ENCODE data around the gene HOXA11. TPM values are rescaled to one million over a fixed set of nuclear protein-coding genes. Genes with fewer than 3 reads are reported as not detected.

The HOXA11 gene
- polyA plus RNA-seq, 1 donor from 2014 or later = not detected

DNA sequence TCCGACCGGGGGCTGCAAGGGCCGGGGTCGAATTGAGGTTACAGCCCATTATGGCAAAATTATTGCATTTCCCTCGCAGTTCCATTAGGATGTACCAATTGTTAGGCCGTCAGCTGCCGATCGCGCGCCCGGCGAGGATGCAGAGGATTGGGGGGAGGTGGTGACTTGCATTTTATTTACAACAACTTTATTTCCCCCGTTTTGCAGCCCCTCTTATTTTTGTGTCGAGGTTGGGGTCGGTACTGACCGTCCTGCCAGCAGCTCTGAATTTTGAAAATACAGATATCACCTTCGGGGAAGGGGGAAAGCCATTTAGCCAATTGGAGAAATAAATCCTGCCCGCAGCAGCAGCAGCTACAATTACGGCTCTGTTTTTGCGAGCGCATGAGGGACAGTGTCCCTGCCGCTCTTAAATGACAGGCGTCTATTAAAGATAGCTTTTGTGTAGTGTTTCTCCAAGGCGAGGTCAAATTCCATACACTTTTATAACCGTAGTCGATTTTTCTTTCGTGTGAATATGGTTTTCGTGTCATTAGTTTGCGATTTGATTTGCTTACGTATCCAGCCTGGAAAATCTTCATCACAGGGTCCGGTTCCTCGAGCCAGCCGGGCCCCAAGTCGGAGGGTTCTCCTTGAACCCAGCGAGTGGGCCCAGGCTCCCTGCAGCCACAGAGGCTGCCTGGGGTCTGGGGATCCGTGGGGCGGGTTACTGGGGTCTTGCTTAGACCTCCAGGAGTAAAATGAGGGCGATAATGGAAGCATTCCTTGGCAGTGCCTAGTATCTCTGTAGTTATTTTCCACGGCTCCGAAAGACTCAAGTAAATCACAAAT lies 40.9 kb downstream of the HOXA11 start:
- TF ChIP-seq, protein P1, sequence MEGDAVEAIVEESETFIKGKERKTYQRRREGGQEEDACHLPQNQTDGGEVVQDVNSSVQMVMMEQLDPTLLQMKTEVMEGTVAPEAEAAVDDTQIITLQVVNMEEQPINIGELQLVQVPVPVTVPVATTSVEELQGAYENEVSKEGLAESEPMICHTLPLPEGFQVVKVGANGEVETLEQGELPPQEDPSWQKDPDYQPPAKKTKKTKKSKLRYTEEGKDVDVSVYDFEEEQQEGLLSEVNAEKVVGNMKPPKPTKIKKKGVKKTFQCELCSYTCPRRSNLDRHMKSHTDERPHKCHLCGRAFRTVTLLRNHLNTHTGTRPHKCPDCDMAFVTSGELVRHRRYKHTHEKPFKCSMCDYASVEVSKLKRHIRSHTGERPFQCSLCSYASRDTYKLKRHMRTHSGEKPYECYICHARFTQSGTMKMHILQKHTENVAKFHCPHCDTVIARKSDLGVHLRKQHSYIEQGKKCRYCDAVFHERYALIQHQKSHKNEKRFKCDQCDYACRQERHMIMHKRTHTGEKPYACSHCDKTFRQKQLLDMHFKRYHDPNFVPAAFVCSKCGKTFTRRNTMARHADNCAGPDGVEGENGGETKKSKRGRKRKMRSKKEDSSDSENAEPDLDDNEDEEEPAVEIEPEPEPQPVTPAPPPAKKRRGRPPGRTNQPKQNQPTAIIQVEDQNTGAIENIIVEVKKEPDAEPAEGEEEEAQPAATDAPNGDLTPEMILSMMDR (IDR thresholded peaks at IDR 0.05; ENCODE audit: poor library complexity, severe bottlenecking) = no peak
- TF ChIP-seq RAD21 (conservative IDR thresholded peaks at IDR 0.05) = no peak
- no peak for TF ChIP-seq SMC3 (conservative IDR thresholded peaks at IDR 0.05; ENCODE audit: poor library complexity)
- no peak for TF ChIP-seq EP300 (conservative IDR thresholded peaks at IDR 0.05; ENCODE audit: poor library complexity, severe bottlenecking)
- no peak for TF ChIP-seq TAF1 (IDR thresholded peaks at IDR 0.05; ENCODE audit: low read depth)
- TF ChIP-seq POLR2AphosphoS5 (IDR thresholded peaks at IDR 0.05) = no peak
- peak; percentile 38 for TF ChIP-seq EZH2 (IDR thresholded peaks at IDR 0.05; ENCODE audit: borderline replicate concordance, insufficient read depth, low read length, poor library complexity, severe bottlenecking)
- no peak overlapping the region for H3K27ac ChIP-seq (ENCODE audit: low read length)
- no peak overlapping the region for H3K4me2 ChIP-seq (ENCODE audit: low read length)
- peak overlapping the region; percentile 59 for H3K4me3 ChIP-seq (ENCODE audit: low read length)
- H3K9me3 ChIP-seq (ENCODE audit: low read length) = peaks cover 40% of the 10 kb centered on the region
- H2AFZ ChIP-seq (ENCODE audit: low read depth, low read length) = no peak overlapping the region
- no peaks in the 10 kb centered on the region for H3K9me2 ChIP-seq (ENCODE audit: insufficient read depth, low read length)
- H4K20me1 ChIP-seq (ENCODE audit: insufficient read depth) = no peaks in the 10 kb centered on the region
- H3F3A ChIP-seq (ENCODE audit: insufficient read depth, low read length, poor library complexity, severe bottlenecking) = no peaks in the 10 kb centered on the region
- no peak overlapping the region for H3K9ac ChIP-seq (ENCODE audit: low read length)
- no peaks in the 10 kb centered on the region for H3K79me2 ChIP-seq (replicated peaks; ENCODE audit: insufficient read depth, low read length)
- H3K27me3 ChIP-seq (ENCODE audit: insufficient read depth, low read depth, low read length) = peaks cover 100% of the 10 kb centered on the region
- no peaks in the 10 kb centered on the region for H3K36me3 ChIP-seq (ENCODE audit: insufficient read depth, low read length)

DNA sequence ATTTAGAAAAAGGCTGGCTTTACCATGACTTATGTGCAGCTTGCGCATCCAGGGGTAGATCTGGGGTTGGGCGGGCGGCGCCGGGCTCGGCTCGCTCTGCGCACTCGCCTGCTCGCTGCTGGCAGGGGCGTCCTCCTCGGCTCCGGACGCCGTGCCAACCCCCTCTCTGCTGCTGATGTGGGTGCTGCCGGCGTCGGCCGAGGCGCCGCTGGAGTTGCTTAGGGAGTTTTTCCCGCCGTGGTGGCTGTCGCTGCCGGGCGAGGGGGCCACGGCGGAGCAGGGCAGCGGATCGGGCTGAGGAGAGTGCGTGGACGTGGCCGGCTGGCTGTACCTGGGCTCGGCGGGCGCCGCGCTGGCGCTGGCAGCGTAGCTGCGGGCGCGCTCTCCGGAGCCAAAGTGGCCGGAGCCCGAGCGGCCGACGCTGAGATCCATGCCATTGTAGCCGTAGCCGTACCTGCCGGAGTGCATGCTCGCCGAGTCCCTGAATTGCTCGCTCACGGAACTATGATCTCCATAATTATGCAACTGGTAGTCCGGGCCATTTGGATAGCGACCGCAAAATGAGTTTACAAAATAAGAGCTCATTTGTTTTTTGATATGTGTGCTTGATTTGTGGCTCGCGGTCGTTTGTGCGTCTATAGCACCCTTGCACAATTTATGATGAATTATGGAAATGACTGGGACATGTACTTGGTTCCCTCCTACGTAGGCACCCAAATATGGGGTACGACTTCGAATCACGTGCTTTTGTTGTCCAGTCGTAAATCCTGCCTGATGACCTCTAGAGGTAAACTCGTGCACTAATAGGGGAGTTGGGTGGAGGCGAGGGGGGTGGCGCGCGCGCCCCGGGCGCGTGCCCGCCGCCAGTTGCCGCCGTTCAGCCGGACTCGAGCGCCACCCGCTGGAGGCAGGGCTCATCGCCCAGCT lies 41.7 kb downstream of the HOXA11 start, which contains the start of gene HOXA5:
Gene HOXA5, minus strand, starts transcription at position 659 of the 927 bp plus-strand sequence. Its CDS starts 74 bp downstream, at position 585.
- H3K79me2 ChIP-seq (replicated peaks; ENCODE audit: insufficient read depth, low read length) = no peaks in the 10 kb centered on the region
- no peak within 1 kb of the TSS for H2AFZ ChIP-seq (ENCODE audit: low read depth, low read length)
- no peak within 1 kb of the TSS for H3K27ac ChIP-seq (ENCODE audit: low read length)
- peaks cover 100% of the 10 kb centered on the region for H3K27me3 ChIP-seq (ENCODE audit: insufficient read depth, low read depth, low read length)
- TF ChIP-seq POLR2AphosphoS5 (IDR thresholded peaks at IDR 0.05) = no peak
- TF ChIP-seq, protein P1 (IDR thresholded peaks at IDR 0.05; ENCODE audit: poor library complexity, severe bottlenecking) = peak; percentile 48
- peak; percentile 20 for TF ChIP-seq RAD21 (conservative IDR thresholded peaks at IDR 0.05)
- TF ChIP-seq EP300 (conservative IDR thresholded peaks at IDR 0.05; ENCODE audit: poor library complexity, severe bottlenecking) = no peak
- peak; percentile 34 for TF ChIP-seq EZH2 (IDR thresholded peaks at IDR 0.05; ENCODE audit: borderline replicate concordance, insufficient read depth, low read length, poor library complexity, severe bottlenecking)
- TF ChIP-seq TAF1 (IDR thresholded peaks at IDR 0.05; ENCODE audit: low read depth) = no peak
- TF ChIP-seq SMC3 (conservative IDR thresholded peaks at IDR 0.05; ENCODE audit: poor library complexity) = peak; percentile 23
- no peaks in the 10 kb centered on the region for H3F3A ChIP-seq (ENCODE audit: insufficient read depth, low read length, poor library complexity, severe bottlenecking)
- H4K20me1 ChIP-seq (ENCODE audit: insufficient read depth) = no peaks in the 10 kb centered on the region
- H3K4me2 ChIP-seq (ENCODE audit: low read length) = no peak within 1 kb of the TSS
- H3K9me2 ChIP-seq (ENCODE audit: insufficient read depth, low read length) = no peaks in the 10 kb centered on the region
- no peak within 1 kb of the TSS for H3K9ac ChIP-seq (ENCODE audit: low read length)
- no peaks in the 10 kb centered on the region for H3K36me3 ChIP-seq (ENCODE audit: insufficient read depth, low read length)
- H3K4me3 ChIP-seq (ENCODE audit: low read length) = peak within 1 kb of the TSS; percentile 59
- H3K9me3 ChIP-seq (ENCODE audit: low read length) = peaks cover 40% of the 10 kb centered on the region
